ENCODE data around the gene DCTN3. TPM values are rescaled to one million over a fixed set of nuclear protein-coding genes. Genes with fewer than 3 reads are reported as not detected.

DCTN3 gene
- total RNA-seq, 1 donor from 2014 or later = 67.8 TPM

DNA sequence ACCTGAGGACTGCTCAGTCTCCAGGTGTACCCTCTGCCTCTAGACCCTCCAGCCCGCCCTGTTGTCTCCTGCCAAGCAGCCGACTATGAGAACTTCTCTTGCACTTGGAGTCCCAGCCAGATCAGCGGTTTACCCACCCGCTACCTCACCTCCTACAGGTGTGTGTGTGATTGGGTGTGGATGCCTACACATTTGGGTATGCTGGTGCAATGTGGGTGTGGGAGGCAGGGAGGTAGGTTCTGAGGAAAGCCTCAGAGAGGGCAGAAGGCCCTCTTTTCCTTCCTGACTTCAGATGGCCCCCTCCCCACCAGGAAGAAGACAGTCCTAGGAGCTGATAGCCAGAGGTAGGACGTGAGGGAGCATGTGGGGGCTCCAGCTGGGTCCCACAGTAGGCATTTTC lies 36.7 kb upstream of the DCTN3 start:
- H3K4me3 ChIP-seq (ENCODE audit: low read length in 3 of 3) = no peak overlapping the region
- H3K27ac ChIP-seq (ENCODE audit: low read depth, low read length) = no peak overlapping the region
- no peak overlapping the region for H3K9ac ChIP-seq (ENCODE audit: low read depth in 1 of 3, low read length in 3 of 3)
- no peaks in the 10 kb centered on the region for H3K27me3 ChIP-seq (ENCODE audit: control insufficient read depth in 3 of 3, insufficient read depth in 3 of 3, low read length in 3 of 3)
- H3K36me3 ChIP-seq (ENCODE audit: control insufficient read depth in 3 of 3, insufficient read depth in 3 of 3, low read length in 3 of 3) = peaks cover 18 to 40% (median 27%) of the 10 kb centered on the region in 3 donors
- H3K4me1 ChIP-seq (ENCODE audit: control insufficient read depth in 3 of 3, insufficient read depth in 3 of 3, low read length in 3 of 3) = peaks cover 30 to 37% (median 36%) of the 10 kb centered on the region in 3 donors
- no peaks in the 10 kb centered on the region for H3K9me3 ChIP-seq (ENCODE audit: control insufficient read depth in 3 of 3, low read length in 3 of 3)

GRCh38 chr9:34655394-34655793 lies 35.1 kb upstream of the DCTN3 start:
- Histone ChIP-seq H3K4me3 (ENCODE audit: low read length in 3 of 3) (no peak overlapping the region), H3K36me3 (ENCODE audit: control insufficient read depth in 3 of 3, insufficient read depth in 3 of 3, low read length in 3 of 3) (peaks cover 7 to 25% (median 23%) of the 10 kb centered on the region in 3 donors), H3K27me3 (ENCODE audit: control insufficient read depth in 3 of 3, insufficient read depth in 3 of 3, low read length in 3 of 3) (no peaks in the 10 kb centered on the region), H3K4me1 (ENCODE audit: control insufficient read depth in 3 of 3, insufficient read depth in 3 of 3, low read length in 3 of 3) (peaks cover 38 to 49% (median 47%) of the 10 kb centered on the region in 3 donors), H3K9ac (ENCODE audit: low read depth in 1 of 3, low read length in 3 of 3) (peak overlapping the region in 1 of 3 donors; percentile 33), H3K27ac (ENCODE audit: low read depth, low read length) (no peak overlapping the region), H3K9me3 (ENCODE audit: control insufficient read depth in 3 of 3, low read length in 3 of 3) (no peaks in the 10 kb centered on the region)

- H3K27me3 ChIP-seq (ENCODE audit: control insufficient read depth in 3 of 3, insufficient read depth in 3 of 3, low read length in 3 of 3) = no peaks in the 10 kb centered on the region
- H3K9me3 ChIP-seq (ENCODE audit: control insufficient read depth in 3 of 3, low read length in 3 of 3) = no peaks in the 10 kb centered on the region
- peak overlapping the region in 2 of 3 donors; percentile 7 to 9 for H3K4me3 ChIP-seq (ENCODE audit: low read length in 3 of 3)
- peak overlapping the region; percentile 72 for H3K27ac ChIP-seq (ENCODE audit: low read depth, low read length)
- peak overlapping the region in 1 of 3 donors; percentile 54 for H3K9ac ChIP-seq (ENCODE audit: low read depth in 1 of 3, low read length in 3 of 3)
- peaks cover 38 to 49% (median 47%) of the 10 kb centered on the region in 3 donors for H3K4me1 ChIP-seq (ENCODE audit: control insufficient read depth in 3 of 3, insufficient read depth in 3 of 3, low read length in 3 of 3)
- peaks cover 5 to 23% (median 20%) of the 10 kb centered on the region in 3 donors for H3K36me3 ChIP-seq (ENCODE audit: control insufficient read depth in 3 of 3, insufficient read depth in 3 of 3, low read length in 3 of 3)
Observed at GRCh38 chr9:34654323-34655051, 34.2 kb upstream of the DCTN3 start.

GRCh38 chr9:34653151-34654072 lies 33.1 kb upstream of the DCTN3 start:
- Histone ChIP-seq H3K9ac (ENCODE audit: low read depth in 1 of 3, low read length in 3 of 3) (peak overlapping the region; percentile 80 to 92 (median 85)), H3K9me3 (ENCODE audit: control insufficient read depth in 3 of 3, low read length in 3 of 3) (no peaks in the 10 kb centered on the region), H3K4me3 (ENCODE audit: low read length in 3 of 3) (peak overlapping the region; percentile 34 to 96 (median 88)), H3K4me1 (ENCODE audit: control insufficient read depth in 3 of 3, insufficient read depth in 3 of 3, low read length in 3 of 3) (peaks cover 42 to 59% (median 51%) of the 10 kb centered on the region in 3 donors), H3K27ac (ENCODE audit: low read depth, low read length) (peak overlapping the region; percentile 72), H3K27me3 (ENCODE audit: control insufficient read depth in 3 of 3, insufficient read depth in 3 of 3, low read length in 3 of 3) (no peaks in the 10 kb centered on the region), H3K36me3 (ENCODE audit: control insufficient read depth in 3 of 3, insufficient read depth in 3 of 3, low read length in 3 of 3) (peaks cover 15 to 32% (median 29%) of the 10 kb centered on the region in 3 donors)

GRCh38 chr9:34652602-34653000 lies 32.3 kb upstream of the DCTN3 start:
- peak overlapping the region; percentile 72 for H3K27ac ChIP-seq (ENCODE audit: low read depth, low read length)
- H3K27me3 ChIP-seq (ENCODE audit: control insufficient read depth in 3 of 3, insufficient read depth in 3 of 3, low read length in 3 of 3) = no peaks in the 10 kb centered on the region
- H3K4me1 ChIP-seq (ENCODE audit: control insufficient read depth in 3 of 3, insufficient read depth in 3 of 3, low read length in 3 of 3) = peaks cover 49 to 67% (median 59%) of the 10 kb centered on the region in 3 donors
- H3K9me3 ChIP-seq (ENCODE audit: control insufficient read depth in 3 of 3, low read length in 3 of 3) = no peaks in the 10 kb centered on the region
- peaks cover 19 to 30% (median 30%) of the 10 kb centered on the region in 3 donors for H3K36me3 ChIP-seq (ENCODE audit: control insufficient read depth in 3 of 3, insufficient read depth in 3 of 3, low read length in 3 of 3)
- peak overlapping the region; percentile 73 to 96 (median 88) for H3K4me3 ChIP-seq (ENCODE audit: low read length in 3 of 3)
- peak overlapping the region; percentile 80 to 92 (median 85) for H3K9ac ChIP-seq (ENCODE audit: low read depth in 1 of 3, low read length in 3 of 3)

GRCh38 chr9:34651876-34652601 lies 31.7 kb upstream of the DCTN3 start, which contains the start of gene IL11RA:
IL11RA (plus strand) TSS chr9:34652185; CDS start chr9:34655218, 3,033 bp downstream.
- Histone ChIP-seq H3K27me3 (ENCODE audit: control insufficient read depth in 3 of 3, insufficient read depth in 3 of 3, low read length in 3 of 3) (no peaks in the 10 kb centered on the region), H3K36me3 (ENCODE audit: control insufficient read depth in 3 of 3, insufficient read depth in 3 of 3, low read length in 3 of 3) (peaks cover 19 to 29% (median 25%) of the 10 kb centered on the region in 3 donors), H3K9ac (ENCODE audit: low read depth in 1 of 3, low read length in 3 of 3) (peak within 1 kb of the TSS; percentile 80 to 92 (median 85)), H3K27ac (ENCODE audit: low read depth, low read length) (peak within 1 kb of the TSS; percentile 72), H3K4me1 (ENCODE audit: control insufficient read depth in 3 of 3, insufficient read depth in 3 of 3, low read length in 3 of 3) (peaks cover 55 to 72% (median 65%) of the 10 kb centered on the region in 3 donors), H3K4me3 (ENCODE audit: low read length in 3 of 3) (peak within 1 kb of the TSS; percentile 73 to 96 (median 88)), H3K9me3 (ENCODE audit: control insufficient read depth in 3 of 3, low read length in 3 of 3) (no peaks in the 10 kb centered on the region)

DNA sequence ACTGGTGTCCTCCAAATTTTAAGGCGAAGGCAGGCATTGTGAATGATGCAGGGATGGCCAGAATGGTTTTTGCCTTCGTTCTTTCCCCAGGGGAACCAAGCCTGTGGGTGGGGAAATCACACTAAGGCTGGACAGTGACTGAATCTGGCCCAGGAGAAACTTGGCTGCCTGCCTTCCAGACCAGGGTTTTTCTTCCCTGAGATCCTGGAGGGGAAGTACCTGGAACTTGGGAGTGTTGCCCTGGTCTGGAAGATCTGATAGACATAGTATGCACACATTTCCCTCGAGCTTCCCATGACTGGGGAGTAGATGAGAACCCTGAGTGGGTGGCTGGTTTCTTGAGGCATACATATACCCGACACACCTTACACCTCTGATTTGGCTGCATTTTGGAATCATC lies 31.0 kb upstream of the DCTN3 start:
- Histone ChIP-seq H3K9me3 (ENCODE audit: control insufficient read depth in 3 of 3, low read length in 3 of 3) (no peaks in the 10 kb centered on the region), H3K27ac (ENCODE audit: low read depth, low read length) (peak overlapping the region; percentile 72), H3K27me3 (ENCODE audit: control insufficient read depth in 3 of 3, insufficient read depth in 3 of 3, low read length in 3 of 3) (no peaks in the 10 kb centered on the region), H3K4me3 (ENCODE audit: low read length in 3 of 3) (peak overlapping the region; percentile 65 to 96 (median 88)), H3K9ac (ENCODE audit: low read depth in 1 of 3, low read length in 3 of 3) (peak overlapping the region; percentile 64 to 92 (median 85)), H3K4me1 (ENCODE audit: control insufficient read depth in 3 of 3, insufficient read depth in 3 of 3, low read length in 3 of 3) (peaks cover 58 to 80% (median 67%) of the 10 kb centered on the region in 3 donors), H3K36me3 (ENCODE audit: control insufficient read depth in 3 of 3, insufficient read depth in 3 of 3, low read length in 3 of 3) (peaks cover 19 to 26% (median 22%) of the 10 kb centered on the region in 3 donors)

DNA sequence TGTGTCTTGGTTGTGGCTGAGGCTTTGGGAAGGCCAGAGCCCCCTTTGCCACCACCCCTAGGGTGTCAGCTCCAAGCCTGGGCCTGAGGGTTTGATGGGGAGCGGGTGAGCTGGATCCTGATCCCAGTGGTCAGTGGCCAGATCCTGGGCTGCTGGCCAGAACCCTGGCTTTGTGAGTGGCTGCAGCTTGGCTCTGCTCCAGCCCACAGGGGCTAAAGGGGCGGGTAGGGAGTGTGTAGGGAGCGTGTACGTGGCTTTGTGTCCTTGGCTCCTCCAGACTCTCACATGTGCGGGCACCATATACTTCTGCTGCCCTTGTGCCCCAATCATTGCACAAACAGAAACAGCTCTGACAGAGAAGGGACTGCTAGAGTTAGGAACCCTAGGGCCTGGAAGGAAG lies 30.5 kb upstream of the DCTN3 start:
- Histone ChIP-seq H3K9me3 (ENCODE audit: control insufficient read depth in 3 of 3, low read length in 3 of 3) (no peaks in the 10 kb centered on the region), H3K27me3 (ENCODE audit: control insufficient read depth in 3 of 3, insufficient read depth in 3 of 3, low read length in 3 of 3) (no peaks in the 10 kb centered on the region), H3K36me3 (ENCODE audit: control insufficient read depth in 3 of 3, insufficient read depth in 3 of 3, low read length in 3 of 3) (peaks cover 19 to 26% (median 22%) of the 10 kb centered on the region in 3 donors), H3K9ac (ENCODE audit: low read depth in 1 of 3, low read length in 3 of 3) (peak overlapping the region in 2 of 3 donors; percentile 16 to 92), H3K27ac (ENCODE audit: low read depth, low read length) (peak overlapping the region; percentile 72), H3K4me1 (ENCODE audit: control insufficient read depth in 3 of 3, insufficient read depth in 3 of 3, low read length in 3 of 3) (peaks cover 63 to 85% (median 72%) of the 10 kb centered on the region in 3 donors), H3K4me3 (ENCODE audit: low read length in 3 of 3) (peak overlapping the region in 2 of 3 donors; percentile 65 to 96)

DNA sequence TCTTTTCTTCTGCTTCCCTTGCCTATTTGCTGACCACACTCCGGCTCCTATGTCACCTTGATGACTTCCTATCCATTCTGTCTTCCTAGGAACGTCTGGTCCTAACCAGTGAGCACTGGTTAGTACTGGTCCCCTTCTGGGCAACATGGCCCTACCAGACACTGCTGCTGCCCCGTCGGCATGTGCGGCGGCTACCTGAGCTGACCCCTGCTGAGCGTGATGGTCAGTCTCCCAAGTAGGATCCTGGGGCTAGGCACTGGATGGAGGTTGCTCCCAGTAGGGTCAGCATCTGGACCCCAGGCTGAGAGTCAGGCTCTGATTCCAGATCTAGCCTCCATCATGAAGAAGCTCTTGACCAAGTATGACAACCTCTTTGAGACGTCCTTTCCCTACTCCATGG lies 28.4 kb upstream of the DCTN3 start:
- Histone ChIP-seq H3K27me3 (ENCODE audit: control insufficient read depth in 3 of 3, insufficient read depth in 3 of 3, low read length in 3 of 3) (no peaks in the 10 kb centered on the region), H3K4me1 (ENCODE audit: control insufficient read depth in 3 of 3, insufficient read depth in 3 of 3, low read length in 3 of 3) (peaks cover 45 to 71% (median 57%) of the 10 kb centered on the region in 3 donors), H3K9me3 (ENCODE audit: control insufficient read depth in 3 of 3, low read length in 3 of 3) (no peaks in the 10 kb centered on the region), H3K4me3 (ENCODE audit: low read length in 3 of 3) (no peak overlapping the region), H3K9ac (ENCODE audit: low read depth in 1 of 3, low read length in 3 of 3) (peak overlapping the region in 1 of 3 donors; percentile 25), H3K27ac (ENCODE audit: low read depth, low read length) (no peak overlapping the region), H3K36me3 (ENCODE audit: control insufficient read depth in 3 of 3, insufficient read depth in 3 of 3, low read length in 3 of 3) (peaks cover 19 to 26% (median 22%) of the 10 kb centered on the region in 3 donors)
